Endothelial cell of umbilical vein (primary cell): ENCODE data around the gene PIM1.

ENCODE experiments used
- EZH2 ChIP-seq: IDR thresholded peaks from 2 replicates; pipeline ENCODE4 v1.6.1; 2012; ENCODE audit warnings: borderline replicate concordance, low read depth, mild to moderate bottlenecking, moderate library complexity, low read length, inconsistent platforms; ENCODE audit not compliant: severe bottlenecking
- JUN ChIP-seq: IDR thresholded peaks from 2 replicates; pipeline ENCODE4 v1.6.1; 2011; ENCODE audit warnings: borderline replicate concordance, low read depth; ENCODE audit not compliant: insufficient read length, insufficient read depth
- MYC ChIP-seq: IDR thresholded peaks from one replicate; pipeline ENCODE4 v1.6.1; 2011; ENCODE audit warnings: mild to moderate bottlenecking, low read depth, low read length
- POLR2A ChIP-seq: IDR thresholded peaks from 2 replicates; pipeline ENCODE4 v1.6.1; 2012; ENCODE audit warnings: low read depth, mild to moderate bottlenecking, control low read depth, low read length
- TF ChIP-seq, protein P1 (sequence below), 2 donors: IDR thresholded peaks; 1 replicate in 1 of 2; 2 replicates in 1 of 2; pipeline ENCODE4 v1.5.1; 2011; ENCODE audit warnings: low read length in 2 of 2, mild to moderate bottlenecking in 2 of 2, moderate library complexity in 2 of 2, control low read depth in 1 of 2, inconsistent platforms in 1 of 2, low read depth in 1 of 2; ENCODE audit not compliant: insufficient read depth in 1 of 2; ENCODE audit errors: extremely low read depth in 1 of 2

DNA sequence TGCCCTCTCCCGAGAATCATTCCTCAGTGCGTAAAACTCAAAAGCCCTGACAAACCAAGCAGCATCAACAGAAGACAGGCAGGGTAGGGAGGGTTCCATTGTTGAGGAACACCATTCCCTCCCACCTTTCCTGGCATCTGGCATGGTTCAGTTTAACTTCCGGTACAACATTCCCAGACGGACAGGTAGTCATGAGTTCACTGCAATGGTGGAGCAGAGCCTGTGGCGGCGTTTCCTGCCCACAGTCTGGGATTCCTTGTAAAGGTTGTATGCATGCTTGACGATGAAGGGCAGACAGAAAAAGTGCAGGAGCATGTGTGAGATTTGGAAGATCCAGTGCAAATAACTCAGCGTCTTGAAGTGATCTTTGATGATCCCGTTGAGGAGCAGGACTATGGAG, 42.3 kb downstream of the PIM1 start:
- TF ChIP-seq, protein P1, sequence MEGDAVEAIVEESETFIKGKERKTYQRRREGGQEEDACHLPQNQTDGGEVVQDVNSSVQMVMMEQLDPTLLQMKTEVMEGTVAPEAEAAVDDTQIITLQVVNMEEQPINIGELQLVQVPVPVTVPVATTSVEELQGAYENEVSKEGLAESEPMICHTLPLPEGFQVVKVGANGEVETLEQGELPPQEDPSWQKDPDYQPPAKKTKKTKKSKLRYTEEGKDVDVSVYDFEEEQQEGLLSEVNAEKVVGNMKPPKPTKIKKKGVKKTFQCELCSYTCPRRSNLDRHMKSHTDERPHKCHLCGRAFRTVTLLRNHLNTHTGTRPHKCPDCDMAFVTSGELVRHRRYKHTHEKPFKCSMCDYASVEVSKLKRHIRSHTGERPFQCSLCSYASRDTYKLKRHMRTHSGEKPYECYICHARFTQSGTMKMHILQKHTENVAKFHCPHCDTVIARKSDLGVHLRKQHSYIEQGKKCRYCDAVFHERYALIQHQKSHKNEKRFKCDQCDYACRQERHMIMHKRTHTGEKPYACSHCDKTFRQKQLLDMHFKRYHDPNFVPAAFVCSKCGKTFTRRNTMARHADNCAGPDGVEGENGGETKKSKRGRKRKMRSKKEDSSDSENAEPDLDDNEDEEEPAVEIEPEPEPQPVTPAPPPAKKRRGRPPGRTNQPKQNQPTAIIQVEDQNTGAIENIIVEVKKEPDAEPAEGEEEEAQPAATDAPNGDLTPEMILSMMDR (IDR thresholded peaks at IDR 0.05; ENCODE audit: extremely low read depth in 1 of 2, insufficient read depth in 1 of 2, low read depth in 1 of 2, low read length in 2 of 2), result no peak
- no peak for TF ChIP-seq JUN
- TF ChIP-seq MYC, result no peak
- TF ChIP-seq EZH2, result no peak
- no peak for TF ChIP-seq POLR2A
